GM21515 (cell line): ENCODE measurements around the gene SHOX.
"Not testable (repeated sequence)": the region's sequence is repeated elsewhere in the genome, so short reads cannot be mapped to it uniquely, and the experiment has no call there.

Source experiments
- ATAC-seq: cut with Tn5 transposase; IDR thresholded peaks from one replicate; pipeline ENCODE4 v1.9.1; 2021; ENCODE audit not compliant: unreplicated experiment

Gene SHOX

DNA sequence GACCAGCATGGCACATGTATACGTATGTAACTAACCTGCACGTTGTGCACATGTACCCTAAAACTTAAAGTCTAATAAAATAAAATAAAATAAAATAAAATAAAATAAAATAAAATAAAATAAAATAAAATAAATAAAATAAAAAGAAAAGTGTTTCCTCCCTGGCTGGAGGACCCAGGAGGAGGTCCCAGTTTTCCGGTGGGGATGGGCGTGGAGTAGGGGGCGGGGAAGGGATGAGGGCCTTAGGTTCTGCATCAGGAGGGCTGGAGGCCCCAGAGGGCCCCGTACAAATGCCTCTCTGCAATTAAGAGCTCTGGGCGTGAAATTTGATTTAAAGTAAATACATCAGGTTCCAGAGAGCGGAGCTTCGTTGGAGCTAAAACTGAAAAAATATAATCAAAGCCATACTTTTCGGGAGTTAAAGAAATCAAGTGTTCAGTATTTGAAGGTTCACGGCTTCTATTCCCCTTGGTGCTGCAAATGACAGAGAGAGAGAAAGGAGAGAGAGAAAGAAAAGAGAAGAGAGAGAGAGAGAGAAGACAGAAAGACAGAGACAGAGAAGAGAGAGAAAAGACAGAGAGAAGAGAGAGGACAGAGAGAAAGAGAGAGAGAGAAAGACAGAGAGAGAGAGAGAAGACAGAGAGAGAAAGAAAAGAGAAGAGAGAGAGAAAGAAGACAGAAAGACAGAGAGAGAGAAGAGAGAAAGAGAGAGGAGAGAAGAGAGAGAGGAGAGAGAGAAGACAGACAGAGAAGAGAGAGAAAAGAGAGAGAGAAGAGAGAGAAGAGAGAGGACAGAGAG is 8.7 kb upstream of the SHOX start:
- no peak for ATAC-seq

DNA sequence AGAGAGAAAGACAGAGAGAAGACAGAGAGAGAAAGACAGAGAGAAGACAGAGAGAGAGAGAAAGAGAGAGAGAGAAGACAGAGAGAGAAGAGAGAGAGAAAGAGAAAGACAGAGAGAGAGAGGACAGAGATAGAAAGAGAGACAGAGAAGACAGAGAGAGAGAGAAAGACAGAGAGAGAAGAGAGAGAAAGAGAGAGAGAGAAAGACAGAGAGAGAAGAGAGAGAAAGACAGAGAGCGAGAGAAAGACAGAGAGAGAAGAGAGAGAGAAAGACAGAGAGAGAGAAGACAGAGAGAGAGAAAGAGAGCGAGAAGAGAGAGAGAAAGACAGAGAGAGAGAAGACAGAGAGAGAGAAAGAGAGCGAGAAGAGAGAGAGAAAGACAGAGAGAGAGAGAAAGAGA is 7.8 kb upstream of the SHOX start:
- not testable (repeated sequence) for ATAC-seq

DNA sequence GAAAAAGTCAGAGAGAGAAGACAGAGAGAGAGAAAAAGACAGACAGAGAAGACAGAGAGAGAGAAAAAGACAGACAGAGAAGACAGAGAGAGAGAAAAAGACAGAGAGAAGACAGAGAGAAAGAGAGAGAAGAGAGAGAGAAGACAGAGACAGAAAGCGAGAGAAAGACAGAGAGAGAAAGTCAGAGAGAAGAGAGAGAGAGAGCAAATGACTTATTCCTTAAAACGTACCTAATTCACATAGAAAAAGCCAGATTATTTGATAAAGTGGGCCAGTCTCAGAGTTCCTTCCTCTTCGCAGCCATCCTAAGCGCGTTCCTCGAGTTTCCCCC is 7.4 kb upstream of the SHOX start:
- no peak for ATAC-seq

DNA sequence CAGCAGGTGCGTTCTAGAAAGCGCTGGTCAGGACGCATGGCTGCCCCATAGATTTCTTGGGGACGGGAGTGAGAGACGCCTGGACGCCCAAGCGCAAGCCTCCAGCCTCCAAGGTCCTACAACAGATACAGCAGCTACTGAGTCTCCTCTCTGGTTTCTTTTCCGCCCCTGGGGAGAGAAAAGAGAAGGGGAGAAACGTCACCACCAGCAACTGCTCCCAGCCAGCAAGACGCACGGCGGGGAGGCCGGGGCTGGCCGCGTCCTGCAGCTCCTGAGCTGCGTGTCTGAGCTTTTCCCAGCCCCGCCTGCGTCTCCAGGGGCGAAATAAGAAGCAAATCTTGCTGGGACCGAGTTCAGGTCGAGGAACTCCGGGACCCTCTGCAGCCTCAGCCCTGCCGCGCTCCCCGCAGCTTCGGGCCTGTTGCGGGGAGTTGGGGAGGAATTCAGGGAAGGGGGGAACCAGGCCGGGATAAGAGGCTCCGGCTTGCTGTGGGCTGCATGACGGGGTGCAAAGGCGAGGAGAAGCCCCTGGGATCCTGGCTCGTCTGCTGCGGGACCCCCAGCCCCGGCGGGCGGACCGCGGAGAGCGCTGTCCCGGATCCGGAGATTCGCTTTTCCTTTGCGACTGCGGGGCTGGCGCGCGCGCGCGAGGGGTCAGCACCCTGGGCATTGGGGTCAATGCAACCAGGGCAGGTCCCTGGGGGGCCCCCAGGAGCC is 6.8 kb upstream of the SHOX start:
- ATAC-seq: no peak

DNA sequence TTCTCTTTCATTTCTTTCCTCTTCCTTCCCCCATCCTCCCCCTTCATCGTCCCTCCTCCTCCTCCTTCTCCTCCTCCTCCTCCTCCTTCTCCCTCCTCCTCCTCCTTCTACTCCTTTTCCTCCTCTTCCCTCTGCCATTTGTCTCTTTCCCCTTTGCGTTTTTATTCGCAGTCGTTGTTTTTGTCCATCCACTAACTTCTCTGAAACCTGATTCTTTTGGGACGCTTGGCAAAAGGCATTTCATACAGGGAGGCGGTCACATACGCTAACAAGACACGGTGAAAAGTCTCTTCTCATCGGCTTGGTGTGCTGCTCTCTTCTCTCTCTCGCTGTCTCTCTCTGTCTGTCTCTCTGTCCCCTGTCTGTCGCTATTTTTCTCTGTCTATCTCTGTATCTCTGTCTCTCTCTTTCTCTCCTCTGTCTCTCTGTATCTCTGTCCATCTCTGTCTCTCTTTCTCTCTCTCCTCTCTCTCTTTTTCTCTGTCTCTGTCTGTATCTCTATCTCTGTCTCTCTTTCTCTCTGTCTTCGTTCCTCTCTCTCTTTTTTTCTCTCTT is 5.4 kb upstream of the SHOX start:
- ATAC-seq: no peak

DNA sequence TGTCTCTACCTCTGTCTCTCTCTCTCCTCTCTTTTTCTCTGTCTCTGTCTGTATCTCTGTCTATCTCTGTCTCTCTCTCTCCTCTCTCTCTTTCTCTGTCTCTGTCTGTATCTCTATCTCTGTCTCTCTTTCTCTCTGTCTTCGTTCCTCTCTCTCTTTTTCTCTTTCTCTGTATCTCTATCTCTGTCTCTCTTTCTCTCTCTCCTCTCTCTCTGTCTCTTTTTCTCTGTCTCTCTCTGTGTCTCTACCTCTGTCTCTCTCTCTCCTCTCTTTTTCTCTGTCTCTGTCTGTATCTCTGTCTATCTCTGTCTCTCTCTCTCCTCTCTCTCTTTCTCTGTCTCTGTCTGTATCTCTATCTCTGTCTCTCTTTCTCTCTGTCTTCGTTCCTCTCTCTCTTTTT is 4.5 kb upstream of the SHOX start:
- not testable (repeated sequence) for ATAC-seq

DNA sequence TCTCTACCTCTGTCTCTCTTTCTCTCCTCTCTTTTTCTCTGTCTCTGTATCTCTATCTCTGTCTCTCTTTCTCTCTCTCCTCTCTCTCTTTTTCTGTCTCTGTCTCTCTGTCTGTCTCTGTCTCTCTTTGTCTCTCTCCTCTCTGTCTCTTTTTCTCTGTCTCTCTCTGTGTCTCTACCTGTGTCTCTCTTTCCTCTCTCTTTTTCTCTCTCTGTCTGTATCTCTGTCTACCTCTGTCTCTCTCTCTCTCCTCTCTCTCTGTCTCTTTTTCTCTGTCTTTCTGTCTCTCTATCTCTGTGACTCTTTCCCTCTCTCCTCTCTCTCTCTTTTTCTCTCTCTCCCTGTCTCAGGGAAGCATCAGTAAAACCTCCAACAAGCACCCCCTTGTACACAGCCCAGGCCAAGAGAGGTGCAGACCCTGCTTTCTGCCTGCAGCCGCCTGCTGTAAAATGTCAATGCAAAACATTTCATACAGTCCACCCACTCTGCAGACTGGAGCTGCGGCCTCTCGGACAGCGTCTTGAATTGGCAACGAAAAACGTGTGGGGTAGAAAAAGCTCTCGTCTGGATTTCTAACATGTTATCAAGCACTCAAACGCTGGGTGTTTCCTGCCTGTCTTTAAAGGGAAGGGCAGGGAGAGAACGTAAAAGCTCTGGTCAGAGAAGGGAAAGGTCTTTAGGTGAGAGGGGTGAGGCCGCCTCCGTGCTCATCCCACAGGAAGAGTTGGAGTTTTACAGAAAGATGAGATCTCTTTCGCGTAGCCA is 3.7 kb upstream of the SHOX start:
- no peak for ATAC-seq

DNA sequence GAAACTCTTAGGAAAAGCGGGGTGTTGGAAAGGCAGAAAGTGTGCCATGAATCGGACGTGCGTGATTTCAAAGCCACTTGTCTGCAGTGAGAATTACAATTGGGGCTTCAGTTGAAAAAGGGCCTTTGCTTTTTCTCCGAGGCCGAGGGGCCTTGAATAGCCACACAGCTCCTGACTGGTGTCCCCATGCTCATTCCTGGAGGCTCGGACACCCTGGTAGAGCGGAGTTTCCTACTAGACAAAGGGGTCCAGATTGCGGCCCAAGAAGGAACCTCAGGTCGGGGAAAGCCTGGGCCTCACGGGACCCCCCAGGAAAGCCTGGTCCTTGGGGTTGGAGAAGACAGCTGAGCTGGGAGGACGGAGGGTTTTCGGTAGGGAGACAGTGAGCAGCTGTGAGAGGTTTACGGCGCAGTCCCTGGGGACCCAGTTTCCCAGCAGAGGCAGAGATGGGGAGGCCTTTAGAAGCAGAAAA is 3.0 kb upstream of the SHOX start:
- no peak for ATAC-seq

DNA sequence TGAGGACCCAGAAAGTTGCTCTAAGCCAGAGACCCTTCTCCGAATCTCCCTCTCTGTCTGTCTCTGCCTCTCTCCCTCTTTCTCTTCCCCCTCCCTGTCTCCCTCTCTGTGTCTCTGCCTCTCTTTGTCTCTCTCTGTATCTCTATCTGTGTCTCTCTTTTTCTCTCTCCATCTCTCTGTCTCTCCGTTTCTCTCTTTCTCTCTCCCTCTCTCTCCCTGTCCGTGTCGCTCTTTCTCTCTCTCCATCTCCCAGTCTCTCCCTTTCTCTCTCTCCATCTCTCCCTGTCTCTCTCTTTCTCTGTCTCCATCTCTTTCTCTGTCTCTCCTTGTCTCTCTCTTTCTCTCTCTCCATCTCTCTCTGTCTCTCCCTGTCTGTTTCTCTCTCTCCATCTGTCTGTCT is 2.6 kb upstream of the SHOX start:
- ATAC-seq: no peak

DNA sequence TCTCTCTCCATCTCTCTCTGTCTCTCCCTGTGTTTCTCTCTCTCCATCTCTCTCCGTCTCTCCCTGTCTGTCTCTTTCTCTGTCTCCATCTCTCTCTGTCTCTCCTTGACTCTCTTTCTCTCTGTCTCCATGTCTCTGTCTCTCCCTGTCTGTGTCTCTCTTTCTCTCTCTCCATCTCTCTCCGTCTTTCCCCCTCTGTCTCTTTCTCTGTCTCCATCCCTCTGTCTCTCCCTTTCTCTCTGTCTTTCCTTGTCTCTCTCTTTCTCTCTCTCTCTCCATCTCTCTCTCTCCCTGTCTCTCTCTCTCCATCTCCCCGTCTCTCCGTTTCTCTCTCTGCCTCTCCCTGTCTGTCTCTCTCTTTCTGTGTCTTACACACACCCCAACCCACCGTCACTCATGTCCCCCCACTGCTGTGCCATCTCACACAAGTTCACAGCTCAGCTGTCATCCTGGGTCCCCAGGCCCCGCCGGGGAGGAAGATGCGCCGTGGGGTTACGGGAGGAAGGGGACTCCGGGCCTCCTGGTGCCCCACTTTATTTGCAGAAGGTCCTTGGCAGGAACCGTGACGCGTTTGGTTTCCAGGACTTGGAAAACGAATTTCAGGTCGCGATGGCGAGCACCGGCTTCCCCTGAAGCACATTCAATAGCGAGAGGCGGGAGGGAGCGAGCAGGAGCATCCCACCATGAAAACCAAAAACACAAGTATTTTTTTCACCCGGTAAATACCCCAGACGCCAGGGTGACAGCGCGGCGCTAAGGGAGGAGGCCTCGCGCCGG is 1.2 kb upstream of the SHOX start:
- no peak for ATAC-seq

DNA sequence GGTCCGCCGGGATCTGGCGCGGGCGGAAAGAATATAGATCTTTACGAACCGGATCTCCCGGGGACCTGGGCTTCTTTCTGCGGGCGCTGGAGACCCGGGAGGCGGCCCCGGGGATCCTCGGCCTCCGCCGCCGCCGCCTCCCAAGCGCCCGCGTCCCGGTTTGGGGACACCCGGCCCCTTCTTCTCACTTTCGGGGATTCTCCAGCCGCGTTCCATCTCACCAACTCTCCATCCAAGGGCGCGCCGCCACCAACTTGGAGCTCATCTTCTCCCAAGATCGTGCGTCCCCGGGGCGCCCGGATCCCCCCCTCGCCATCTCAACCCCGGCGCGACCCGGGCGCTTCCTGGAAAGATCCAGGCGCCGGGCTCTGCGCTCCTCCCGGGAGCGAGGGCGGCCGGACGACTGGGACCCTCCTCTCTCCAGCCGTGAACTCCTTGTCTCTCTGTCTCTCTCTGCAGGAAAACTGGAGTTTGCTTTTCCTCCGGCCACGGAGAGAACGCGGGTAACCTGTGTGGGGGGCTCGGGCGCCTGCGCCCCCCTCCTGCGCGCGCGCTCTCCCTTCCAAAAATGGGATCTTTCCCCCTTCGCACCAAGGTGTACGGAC is 482 bp upstream of the SHOX start:
- no peak for ATAC-seq

DNA sequence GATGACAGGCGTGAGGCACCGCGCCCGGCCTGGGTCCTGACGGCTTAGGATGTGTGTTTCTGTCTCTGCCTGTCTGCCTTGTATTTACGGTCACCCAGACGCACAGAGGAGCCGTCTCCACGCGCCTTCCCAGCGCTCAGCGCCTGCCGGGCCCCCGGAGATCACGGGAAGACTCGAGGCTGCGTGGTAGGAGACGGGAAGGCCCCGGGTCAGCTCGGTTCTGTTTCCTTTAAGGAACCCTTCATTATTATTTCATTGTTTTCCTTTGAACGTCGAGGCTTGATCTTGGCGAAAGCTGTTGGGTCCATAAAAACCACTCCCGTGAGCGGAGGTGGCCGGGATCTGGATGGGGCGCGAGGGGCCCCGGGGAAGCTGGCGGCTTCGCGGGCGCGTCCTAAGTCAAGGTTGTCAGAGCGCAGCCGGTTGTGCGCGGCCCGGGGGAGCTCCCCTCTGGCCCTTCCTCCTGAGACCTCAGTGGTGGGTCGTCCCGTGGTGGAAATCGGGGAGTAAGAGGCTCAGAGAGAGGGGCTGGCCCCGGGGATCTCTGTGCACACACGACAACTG is 1.3 kb downstream of the SHOX start:
- no peak for ATAC-seq

DNA sequence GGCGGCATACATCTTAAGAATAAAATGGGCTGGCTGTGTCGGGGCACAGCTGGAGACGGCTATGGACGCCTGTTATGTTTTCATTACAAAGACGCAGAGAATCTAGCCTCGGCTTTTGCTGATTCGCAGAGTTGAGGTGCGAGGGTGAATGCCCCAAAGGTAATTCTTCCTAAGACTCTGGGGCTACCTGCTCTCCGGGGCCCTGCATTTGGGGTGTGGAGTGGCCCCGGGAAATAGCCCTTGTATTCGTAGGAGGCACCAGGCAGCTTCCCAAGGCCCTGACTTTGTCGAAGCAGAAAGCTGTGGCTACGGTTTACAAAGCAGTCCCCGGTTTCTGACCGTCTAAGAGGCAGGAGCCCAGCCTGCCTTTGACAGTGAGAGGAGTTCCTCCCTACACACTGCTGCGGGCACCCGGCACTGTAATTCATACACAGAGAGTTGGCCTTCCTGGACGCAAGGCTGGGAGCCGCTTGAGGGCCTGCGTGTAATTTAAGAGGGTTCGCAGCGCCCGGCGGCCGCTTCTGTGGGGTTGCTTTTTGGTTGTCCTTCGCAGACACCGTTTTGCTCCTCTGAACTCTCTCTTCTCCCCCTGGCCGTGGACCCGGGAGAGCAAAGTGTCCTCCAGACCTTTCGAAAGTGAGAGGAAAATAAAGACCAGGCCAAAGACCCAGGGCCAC is 1.9 kb downstream of the SHOX start:
- no peak for ATAC-seq

DNA sequence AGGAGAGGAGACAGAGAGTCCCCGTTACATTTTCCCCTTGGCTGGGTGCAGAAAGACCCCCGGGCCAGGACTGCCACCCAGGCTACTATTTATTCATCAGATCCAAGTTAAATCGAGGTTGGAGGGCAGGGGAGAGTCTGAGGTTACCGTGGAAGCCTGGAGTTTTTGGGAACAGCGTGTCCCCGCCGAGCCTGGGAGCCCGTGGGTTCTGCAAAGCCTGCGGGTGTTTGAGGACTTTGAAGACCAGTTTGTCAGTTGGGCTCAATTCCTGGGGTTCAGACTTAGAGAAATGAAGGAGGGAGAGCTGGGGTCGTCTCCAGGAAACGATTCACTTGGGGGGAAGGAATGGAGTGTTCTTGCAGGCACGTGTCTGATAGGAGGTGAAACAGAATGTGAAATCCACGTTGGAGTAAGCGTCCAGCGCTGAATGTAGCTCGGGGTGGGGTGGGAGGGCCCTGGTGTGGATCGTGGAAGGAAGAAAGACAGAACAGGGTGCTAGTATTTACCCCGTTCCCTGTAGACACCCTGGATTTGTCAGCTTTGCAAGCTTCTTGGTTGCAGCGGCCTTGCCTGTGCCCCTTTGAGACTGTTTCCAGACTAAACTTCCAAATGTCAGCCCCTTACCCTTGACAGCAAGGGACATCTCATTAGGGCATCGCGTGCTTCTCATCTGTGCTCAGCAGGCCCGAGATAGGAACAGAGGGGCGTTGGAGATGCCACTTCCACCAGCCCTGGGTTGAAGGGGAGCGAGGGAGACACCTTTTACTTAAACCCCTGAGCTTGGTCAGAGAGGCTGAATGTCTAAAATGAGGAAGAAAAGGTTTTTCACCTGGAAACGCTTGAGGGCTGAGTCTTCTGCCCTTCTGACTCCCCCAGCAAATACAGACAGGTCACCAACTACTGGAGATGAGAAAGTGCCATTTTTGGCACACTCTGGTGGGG is 2.7 kb downstream of the SHOX start:
- ATAC-seq: no peak

DNA sequence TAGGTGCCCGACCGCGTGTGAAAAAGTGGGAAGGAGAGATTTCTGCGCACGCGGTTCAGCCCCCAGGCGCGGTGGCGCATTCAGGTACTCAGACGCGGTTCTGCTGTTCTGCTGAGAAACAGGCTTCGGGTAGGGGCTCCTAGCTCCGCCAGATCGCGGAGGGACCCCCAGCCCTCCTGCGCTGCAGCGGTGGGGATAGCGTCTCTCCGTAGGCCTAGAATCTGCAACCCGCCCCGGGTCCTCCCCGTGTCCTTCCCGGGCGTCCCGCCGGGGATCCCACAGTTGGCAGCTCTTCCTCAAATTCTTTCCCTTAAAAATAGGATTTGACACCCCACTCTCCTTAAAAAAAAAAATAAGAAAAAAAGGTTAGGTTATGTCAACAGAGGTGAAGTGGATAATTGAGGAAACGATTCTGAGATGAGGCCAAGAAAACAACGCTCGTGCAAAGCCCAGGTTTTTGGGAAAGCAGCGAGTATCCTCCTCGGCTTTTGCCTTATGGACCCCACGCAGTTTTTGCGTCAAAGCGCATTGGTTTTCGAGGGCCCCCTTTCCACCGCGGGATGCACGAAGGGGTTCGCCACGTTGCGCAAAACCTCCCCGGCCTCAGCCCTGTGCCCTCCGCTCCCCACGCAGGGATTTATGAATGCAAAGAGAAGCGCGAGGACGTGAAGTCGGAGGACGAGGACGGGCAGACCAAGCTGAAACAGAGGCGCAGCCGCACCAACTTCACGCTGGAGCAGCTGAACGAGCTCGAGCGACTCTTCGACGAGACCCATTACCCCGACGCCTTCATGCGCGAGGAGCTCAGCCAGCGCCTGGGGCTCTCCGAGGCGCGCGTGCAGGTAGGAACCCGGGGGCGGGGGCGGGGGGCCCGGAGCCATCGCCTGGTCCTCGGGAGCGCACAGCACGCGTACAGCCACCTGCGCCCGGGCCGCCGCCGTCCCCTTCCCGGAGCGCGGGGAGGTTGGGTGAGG is 3.7 kb downstream of the SHOX start:
- ATAC-seq: no peak

DNA sequence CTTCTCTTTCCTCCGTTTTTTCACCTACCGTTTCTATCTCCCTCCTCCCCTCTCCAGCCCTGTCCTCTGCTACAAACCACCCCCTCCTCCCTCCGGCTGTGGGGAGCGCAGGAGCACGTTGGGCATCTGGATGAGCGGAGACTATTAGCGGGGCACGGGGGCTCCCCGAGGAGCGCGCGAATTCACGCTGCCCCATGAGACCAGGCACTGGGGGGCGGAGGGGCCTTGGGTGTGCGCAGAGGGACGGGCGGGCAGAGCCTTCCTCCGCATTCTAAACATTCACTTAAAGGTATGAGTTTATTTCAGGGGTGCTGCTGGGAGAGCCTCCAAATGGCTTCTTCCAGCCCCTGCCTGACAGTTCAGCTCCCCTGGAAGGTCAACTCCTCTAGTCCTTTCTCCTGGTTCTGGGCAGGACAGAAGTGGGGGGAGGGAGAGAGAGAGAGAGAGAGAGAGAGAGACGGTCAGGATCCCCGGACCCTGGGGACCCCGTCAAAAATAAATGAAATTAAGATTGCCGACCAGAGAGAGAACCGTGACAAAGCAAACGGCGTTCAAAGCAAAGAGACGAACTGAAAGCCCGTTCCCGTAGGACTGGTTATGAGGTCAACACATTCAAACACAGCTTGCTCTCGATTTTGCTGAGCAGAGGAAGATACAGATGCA is 5.0 kb downstream of the SHOX start:
- ATAC-seq: no peak
